Gastrocnemius medialis (tissue), 4 donors: Measurements from ENCODE around the gene ALDH8A1. TPM values are rescaled to one million over a fixed set of nuclear protein-coding genes. Genes with fewer than 3 reads are reported as not detected.

Source experiments
- ATAC-seq, 2 donors: fragments of 150-250 bp; one replicate each; pipeline ENCODE4 v1.9.1; 2016
- DNase-seq, 2 donors: peaks; one replicate each; pipeline ENCODE4 v3.0.0-alpha.2; 2019
- H3K27ac ChIP-seq, 4 donors: fragments of 200-600 bp; sonication (generic); 1 replicate in 1 of 4; 2 replicates in 3 of 4; pipeline ENCODE4 v1.5.1; 2016 to 2018; ENCODE audit warnings: mild to moderate bottlenecking in 2 of 4, moderate library complexity in 1 of 4
- H3K27me3 ChIP-seq, 3 donors: fragments of 200-600 bp; sonication (generic) in 2 of 3; 1 replicate in 1 of 3; 2 replicates in 2 of 3; pipeline versions ENCODE4 v1.5.1 to v1.6.0; 2016 to 2019; ENCODE audit warnings: mild to moderate bottlenecking in 1 of 3, moderate library complexity in 1 of 3
- H3K36me3 ChIP-seq, 2 donors: fragments of 200-600 bp; sonication (generic) in 1 of 2; one replicate each; pipeline ENCODE4 v1.5.1; 2017 to 2018
- H3K4me1 ChIP-seq, 2 donors: fragments of 200-600 bp; sonication (generic) in 1 of 2; one replicate each; pipeline ENCODE4 v1.5.1; 2016 to 2017; ENCODE audit warnings: mild to moderate bottlenecking in 2 of 2
- H3K4me3 ChIP-seq, 4 donors: fragments of 200-600 bp; sonication (generic) in 3 of 4; 1 replicate in 1 of 4; 2 replicates in 3 of 4; pipeline ENCODE4 v1.5.1; 2016 to 2019; ENCODE audit warnings: mild to moderate bottlenecking in 2 of 4
- H3K9me3 ChIP-seq, 3 donors: fragments of 200-600 bp; sonication (generic) in 2 of 3; 1 replicate in 1 of 3; 2 replicates in 2 of 3; pipeline ENCODE4 v1.5.1; 2016 to 2019
- CTCF ChIP-seq, 5 experiments: fragments of 450-650 bp in 3 of 5; fragments of 200-600 bp in 2 of 5; sonication (generic) in 2 of 5; IDR thresholded peaks in 4 of 5; conservative IDR thresholded peaks in 1 of 5; 1 replicate in 4 of 5; 2 replicates in 1 of 5; pipeline ENCODE4 v1.5.1; 2016 to 2019; ENCODE audit warnings: antibody characterized with exemption in 5 of 5, mild to moderate bottlenecking in 3 of 5, moderate library complexity in 3 of 5
- POLR2A ChIP-seq, 2 donors: fragments of 450-650 bp; IDR thresholded peaks; one replicate each; pipeline ENCODE4 v1.6.1; 2017; ENCODE audit warnings: antibody characterized with exemption in 2 of 2, mild to moderate bottlenecking in 2 of 2, moderate library complexity in 2 of 2
- in situ Hi-C, 4 donors: fragments of 200-750 bp; cut with MboI; loops; one replicate each; pipeline versions ENCODE4 v1.15.0 to v1.8.0; 2017; ENCODE audit warnings: low sequenced_read_pairs in 4 of 4
- intact Hi-C: fragments of 100-400 bp; cut with DNase I; formaldehyde crosslinking; loops from one replicate; pipeline ENCODE4 v1.15.1; 2023; ENCODE audit warnings: low total_unique reads
- total RNA-seq, 4 donors: library from RNA; depleted of rRNA; stranded (reverse); fragments of >200 nt; gene quantifications; one replicate each; pipeline versions ENCODE4 v1.1.0 to v1.2.3, GENCODE V29; 2016

Gene ALDH8A1
- total RNA-seq, 4 donors from 2014 or later, result 0.55 to 2.1 (median 0.58) TPM; not detected in 1

DNA sequence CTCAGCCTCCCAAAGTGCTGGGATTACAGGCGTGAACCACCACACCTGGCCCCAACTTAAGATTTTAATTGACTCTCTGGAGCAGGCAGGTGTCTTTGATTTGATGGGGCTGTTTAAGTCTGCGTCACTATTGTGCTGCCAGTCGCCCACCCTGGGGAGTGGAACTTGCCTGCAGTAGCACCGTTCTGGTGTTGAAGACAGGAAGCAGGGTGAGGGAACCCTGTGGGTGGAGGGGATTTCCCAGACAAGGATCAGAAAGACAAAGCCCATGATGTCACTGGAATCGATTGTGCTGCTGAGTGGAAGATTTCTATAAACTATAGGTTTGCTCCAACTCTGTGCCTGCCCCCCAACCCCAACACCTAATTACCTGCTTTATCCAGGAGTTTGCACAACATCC, 11.0 kb downstream of the ALDH8A1 start:
- Histone ChIP-seq H3K4me3 (no peak overlapping the region), H3K4me1 (no peaks in the 10 kb centered on the region), H3K36me3 (no peaks in the 10 kb centered on the region), H3K27ac (no peak overlapping the region), H3K27me3 (no peaks in the 10 kb centered on the region), H3K9me3 (no peaks in the 10 kb centered on the region)
- DNase-seq (no peak), ATAC-seq (no peak)
- no peak for TF ChIP-seq POLR2A (IDR thresholded peaks at IDR 0.05)
- no peak for TF ChIP-seq CTCF (IDR thresholded peaks at IDR 0.05 in 4 of 5, conservative IDR thresholded peaks at IDR 0.05 in 1 of 5)
- in situ Hi-C loops, result no loop called here
- intact Hi-C loops, result no loop called here

DNA sequence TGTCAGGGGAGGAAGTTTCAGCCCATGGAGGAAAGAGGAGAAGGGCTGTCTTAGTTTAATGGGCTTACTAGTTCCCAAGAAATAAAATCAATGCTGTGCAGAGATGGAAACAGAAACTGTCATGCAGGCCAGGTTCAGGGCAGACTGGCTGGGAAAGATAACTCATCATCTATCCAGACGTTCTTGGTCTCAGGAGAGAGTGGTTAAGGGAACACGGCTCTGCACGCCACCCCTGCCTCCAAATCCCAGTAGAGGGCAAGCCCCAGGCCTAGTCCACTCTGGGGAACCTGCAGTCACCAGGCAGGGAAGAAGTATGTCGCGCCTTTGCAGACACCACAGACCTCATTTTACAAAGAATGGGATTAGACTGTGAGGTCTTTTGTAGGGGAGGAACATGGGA, 12.5 kb downstream of the ALDH8A1 start:
- DNase-seq (no peak), ATAC-seq (no peak)
- Histone ChIP-seq H3K27ac (no peak overlapping the region), H3K36me3 (no peaks in the 10 kb centered on the region), H3K9me3 (no peaks in the 10 kb centered on the region), H3K27me3 (no peaks in the 10 kb centered on the region), H3K4me1 (no peaks in the 10 kb centered on the region), H3K4me3 (no peak overlapping the region)
- intact Hi-C loops, result no loop called here
- no peak for TF ChIP-seq CTCF (IDR thresholded peaks at IDR 0.05 in 4 of 5, conservative IDR thresholded peaks at IDR 0.05 in 1 of 5)
- TF ChIP-seq POLR2A (IDR thresholded peaks at IDR 0.05), result no peak
- in situ Hi-C loops, result no loop called here

DNA sequence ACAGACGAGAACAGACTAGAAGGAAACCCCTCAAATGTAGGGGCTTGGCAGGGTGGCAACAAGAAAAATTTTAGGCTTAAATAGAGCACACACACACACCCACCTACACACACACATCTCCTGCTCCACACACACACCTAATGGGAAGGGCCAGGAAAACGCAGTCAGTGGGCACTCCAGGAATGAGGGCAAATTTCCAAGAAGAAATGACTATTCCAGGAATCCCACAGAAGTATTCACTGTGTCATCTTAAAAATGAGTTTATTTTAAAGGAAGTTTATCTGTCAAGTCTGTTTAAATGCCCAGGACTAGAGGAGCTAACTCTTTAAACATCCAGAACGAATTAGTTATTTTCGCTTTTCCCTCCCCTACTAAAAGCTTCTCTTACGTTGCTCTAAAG, 13.0 kb downstream of the ALDH8A1 start:
- no peaks in the 10 kb centered on the region for H3K27me3 ChIP-seq
- H3K36me3 ChIP-seq, result no peaks in the 10 kb centered on the region
- in situ Hi-C loops, result no loop called here
- no peak for TF ChIP-seq POLR2A (IDR thresholded peaks at IDR 0.05)
- no peak for TF ChIP-seq CTCF (IDR thresholded peaks at IDR 0.05 in 4 of 5, conservative IDR thresholded peaks at IDR 0.05 in 1 of 5)
- no peaks in the 10 kb centered on the region for H3K4me1 ChIP-seq
- intact Hi-C loops, result no loop called here
- no peak for DNase-seq
- no peak overlapping the region for H3K4me3 ChIP-seq
- no peak overlapping the region for H3K27ac ChIP-seq
- no peaks in the 10 kb centered on the region for H3K9me3 ChIP-seq
- ATAC-seq, result no peak

GRCh38 chr6:134936476-134936875, 13.4 kb downstream of the ALDH8A1 start:
- in situ Hi-C loops (no loop called here), intact Hi-C loops (no loop called here)
- no peak overlapping the region for H3K4me3 ChIP-seq
- no peaks in the 10 kb centered on the region for H3K4me1 ChIP-seq
- no peaks in the 10 kb centered on the region for H3K9me3 ChIP-seq
- TF ChIP-seq POLR2A (IDR thresholded peaks at IDR 0.05), result no peak
- TF ChIP-seq CTCF (IDR thresholded peaks at IDR 0.05 in 4 of 5, conservative IDR thresholded peaks at IDR 0.05 in 1 of 5), result no peak
- H3K27me3 ChIP-seq, result no peaks in the 10 kb centered on the region
- no peaks in the 10 kb centered on the region for H3K36me3 ChIP-seq
- no peak for ATAC-seq
- DNase-seq, result no peak
- no peak overlapping the region for H3K27ac ChIP-seq

DNA sequence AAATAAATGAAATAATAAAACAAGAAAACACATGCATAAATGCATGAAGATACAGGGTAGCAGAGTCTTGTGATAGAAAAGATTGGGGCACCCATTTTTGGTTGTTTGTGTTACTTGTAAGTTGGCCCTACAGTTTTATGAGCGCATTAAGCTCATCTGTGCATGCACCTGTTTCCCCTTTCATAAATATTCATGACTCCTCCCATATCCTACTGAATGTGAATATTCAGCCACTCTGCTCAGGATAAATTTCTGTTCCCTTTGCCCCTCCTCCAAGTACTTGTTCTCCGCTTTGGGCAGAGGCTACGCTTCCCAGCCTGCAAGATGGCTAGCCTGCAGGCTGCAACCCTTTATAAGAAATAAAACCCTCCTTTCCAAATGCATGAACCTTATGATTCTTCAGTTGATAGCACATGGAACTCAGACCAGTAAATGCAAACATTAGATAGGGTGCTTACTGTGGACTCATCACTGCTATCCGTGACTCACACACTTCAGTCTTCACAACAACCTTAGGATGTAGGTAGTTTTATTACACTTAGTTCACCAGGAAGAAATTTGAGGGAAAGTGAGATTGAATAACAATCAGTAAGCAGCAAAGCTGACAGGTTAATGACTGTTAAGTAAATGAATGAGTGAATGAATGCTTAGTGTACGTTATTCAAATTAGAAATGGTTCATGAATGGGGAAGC, 15.0 kb downstream of the ALDH8A1 start:
- TF ChIP-seq POLR2A (IDR thresholded peaks at IDR 0.05), result no peak
- TF ChIP-seq CTCF (IDR thresholded peaks at IDR 0.05 in 4 of 5, conservative IDR thresholded peaks at IDR 0.05 in 1 of 5), result no peak
- H3K4me3 ChIP-seq, result no peak overlapping the region
- H3K27me3 ChIP-seq, result no peaks in the 10 kb centered on the region
- no peaks in the 10 kb centered on the region for H3K36me3 ChIP-seq
- H3K4me1 ChIP-seq, result no peaks in the 10 kb centered on the region
- DNase-seq, result no peak
- no peak overlapping the region for H3K27ac ChIP-seq
- in situ Hi-C loops, result no loop called here
- ATAC-seq, result no peak
- intact Hi-C loops, result no loop called here
- no peaks in the 10 kb centered on the region for H3K9me3 ChIP-seq
